GM12865 (cell line): Measurements from ENCODE around the gene IFT88.

Source experiments
- DNase-seq: peaks from one replicate; pipeline ENCODE4 v3.0.0; 2010; ENCODE audit warnings: low read depth
- H3K4me3 ChIP-seq: 2 replicates; pipeline ENCODE4 v1.5.1; 2011; ENCODE audit warnings: mild to moderate bottlenecking, low read depth, low read length, control low read depth
- CTCF ChIP-seq: IDR thresholded peaks from 2 replicates; pipeline ENCODE4 v1.5.1; 2011; ENCODE audit warnings: low read length, control low read depth, low read depth, inconsistent platforms; ENCODE audit not compliant: insufficient read depth; ENCODE audit errors: missing control alignments

IFT88 gene

GRCh38 chr13:20610006-20610405 is 43.0 kb downstream of the IFT88 start:
- no peak for DNase-seq
- no peak for TF ChIP-seq CTCF
- no peak overlapping the region for H3K4me3 ChIP-seq

DNA sequence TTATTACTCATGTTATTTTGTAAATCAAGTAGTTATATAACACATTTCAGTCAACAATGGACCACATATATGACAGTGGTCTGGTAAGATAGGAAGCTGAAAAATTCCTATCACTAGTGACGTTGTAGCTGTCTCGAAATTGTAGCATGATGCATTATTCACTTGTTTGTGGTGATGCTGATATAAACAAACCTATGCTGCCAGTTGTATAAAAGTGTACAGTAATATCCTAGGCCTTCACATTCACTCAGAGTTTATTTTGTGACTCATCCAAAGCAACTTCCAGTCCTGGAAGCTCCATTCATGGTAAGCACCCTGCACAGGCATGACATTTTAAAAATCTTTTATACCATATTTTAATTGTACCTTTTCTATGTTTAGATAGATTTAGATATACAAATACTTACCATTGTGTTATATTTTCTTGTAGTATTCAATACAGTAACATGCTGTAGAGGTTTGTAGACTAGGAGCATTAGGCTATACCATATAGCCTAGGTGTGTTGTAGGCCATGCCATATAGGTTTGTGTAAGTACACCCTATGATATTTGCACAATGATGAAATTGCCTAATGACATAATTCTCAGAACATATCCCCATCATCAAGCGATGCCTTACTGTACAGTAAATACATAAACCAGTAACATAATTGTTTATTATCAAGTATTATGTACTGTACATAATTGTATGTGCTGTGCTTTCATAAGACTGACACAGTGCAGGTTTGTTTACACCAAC is 49.3 kb downstream of the IFT88 start:
- DNase-seq, result no peak
- no peak overlapping the region for H3K4me3 ChIP-seq
- no peak for TF ChIP-seq CTCF

DNA sequence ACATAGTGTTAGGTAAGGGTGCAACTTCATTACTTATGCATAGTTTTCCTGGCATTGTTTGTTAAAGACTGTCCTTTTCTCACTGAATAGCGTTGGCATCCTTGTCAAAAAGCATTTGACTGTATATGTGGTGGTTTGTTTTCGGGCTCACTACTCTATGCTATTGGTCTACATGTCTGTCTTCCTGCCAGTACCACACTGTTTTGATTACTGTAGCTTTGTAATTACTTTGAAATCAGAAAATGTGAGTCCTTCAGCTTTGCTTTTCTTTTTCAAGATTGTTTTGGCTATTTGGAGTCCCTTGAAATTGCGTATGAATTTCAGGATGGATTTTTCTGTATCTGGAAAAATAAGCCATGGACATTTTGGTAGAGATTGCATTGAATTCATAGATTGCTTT is 56.0 kb downstream of the IFT88 start:
- TF ChIP-seq CTCF, result no peak
- no peak for DNase-seq
- no peak overlapping the region for H3K4me3 ChIP-seq

GRCh38 chr13:20624213-20624612 is 57.3 kb downstream of the IFT88 start:
- no peak overlapping the region for H3K4me3 ChIP-seq
- TF ChIP-seq CTCF, result no peak
- no peak for DNase-seq

DNA sequence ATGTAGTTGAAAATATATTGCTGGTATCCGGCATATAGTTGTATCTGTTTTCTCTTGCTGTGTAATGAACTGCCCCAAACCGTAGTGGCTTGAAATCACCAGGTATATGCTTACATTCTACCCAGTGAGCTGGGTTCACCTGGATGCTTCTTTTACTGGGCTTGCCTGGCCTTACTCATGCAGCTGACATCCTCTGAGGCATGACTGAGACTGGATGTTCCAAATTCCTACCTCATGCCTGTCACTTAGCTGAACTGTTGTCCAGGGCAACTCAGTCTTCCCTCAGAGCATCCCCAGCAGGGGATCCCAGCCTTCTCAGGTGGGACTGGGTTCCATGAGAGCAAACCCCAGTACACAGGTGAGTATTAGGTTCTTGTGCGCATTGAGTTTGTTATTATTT is 66.8 kb downstream of the IFT88 start:
- no peak for DNase-seq
- H3K4me3 ChIP-seq, result no peak overlapping the region
- TF ChIP-seq CTCF, result no peak

- no peak overlapping the region for H3K4me3 ChIP-seq
- TF ChIP-seq CTCF, result no peak
- DNase-seq, result no peak
Measured at GRCh38 chr13:20636079-20636478, 69.1 kb downstream of the IFT88 start.

DNA sequence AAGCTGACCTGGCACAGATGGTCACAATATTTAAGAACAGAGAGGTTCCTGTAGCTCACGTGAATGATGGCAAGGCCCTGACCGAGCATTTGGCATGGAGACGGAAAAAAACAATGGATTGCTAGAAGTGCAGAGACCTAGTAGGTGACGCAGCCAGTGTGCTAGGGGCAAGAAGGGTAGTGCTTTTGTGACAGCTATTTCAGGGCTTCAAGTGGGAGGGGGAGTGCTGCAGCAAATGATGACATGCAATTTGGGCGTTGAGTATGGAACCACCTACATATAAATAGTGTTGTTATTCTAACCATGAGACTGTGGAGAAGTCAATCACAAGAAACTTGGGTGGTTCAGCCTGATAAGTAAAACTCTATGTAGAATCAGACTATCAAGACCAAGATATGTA is 70.9 kb downstream of the IFT88 start:
- no peak for TF ChIP-seq CTCF
- no peak for DNase-seq
- H3K4me3 ChIP-seq, result no peak overlapping the region
